ENCODE data around the gene CASS4.

CASS4 gene

DNA sequence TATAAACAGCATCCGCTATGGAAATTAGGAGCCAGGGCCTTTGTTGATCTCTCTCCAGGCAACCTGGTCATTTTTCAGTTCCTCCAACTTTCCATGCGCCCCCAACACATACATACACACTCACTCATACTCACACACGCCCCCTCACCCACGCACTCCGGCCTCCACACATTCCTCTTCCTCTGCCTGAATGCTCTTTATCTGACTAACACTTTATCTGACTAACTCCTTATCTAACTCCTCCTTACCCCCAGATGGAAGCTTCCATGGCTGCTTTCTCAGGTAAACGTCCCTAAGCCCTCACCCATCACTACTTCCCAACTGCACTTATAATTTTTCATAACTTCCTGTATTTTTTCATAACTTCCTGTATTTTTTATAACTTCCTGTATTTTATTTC, 17.4 kb downstream of the CASS4 start:
- H3K27ac ChIP-seq = no peak overlapping the region
- TF ChIP-seq, protein P1, sequence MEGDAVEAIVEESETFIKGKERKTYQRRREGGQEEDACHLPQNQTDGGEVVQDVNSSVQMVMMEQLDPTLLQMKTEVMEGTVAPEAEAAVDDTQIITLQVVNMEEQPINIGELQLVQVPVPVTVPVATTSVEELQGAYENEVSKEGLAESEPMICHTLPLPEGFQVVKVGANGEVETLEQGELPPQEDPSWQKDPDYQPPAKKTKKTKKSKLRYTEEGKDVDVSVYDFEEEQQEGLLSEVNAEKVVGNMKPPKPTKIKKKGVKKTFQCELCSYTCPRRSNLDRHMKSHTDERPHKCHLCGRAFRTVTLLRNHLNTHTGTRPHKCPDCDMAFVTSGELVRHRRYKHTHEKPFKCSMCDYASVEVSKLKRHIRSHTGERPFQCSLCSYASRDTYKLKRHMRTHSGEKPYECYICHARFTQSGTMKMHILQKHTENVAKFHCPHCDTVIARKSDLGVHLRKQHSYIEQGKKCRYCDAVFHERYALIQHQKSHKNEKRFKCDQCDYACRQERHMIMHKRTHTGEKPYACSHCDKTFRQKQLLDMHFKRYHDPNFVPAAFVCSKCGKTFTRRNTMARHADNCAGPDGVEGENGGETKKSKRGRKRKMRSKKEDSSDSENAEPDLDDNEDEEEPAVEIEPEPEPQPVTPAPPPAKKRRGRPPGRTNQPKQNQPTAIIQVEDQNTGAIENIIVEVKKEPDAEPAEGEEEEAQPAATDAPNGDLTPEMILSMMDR (IDR thresholded peaks at IDR 0.05) = no peak
- TF ChIP-seq ZFX (IDR thresholded peaks at IDR 0.05; ENCODE audit: borderline replicate concordance) = no peak

DNA sequence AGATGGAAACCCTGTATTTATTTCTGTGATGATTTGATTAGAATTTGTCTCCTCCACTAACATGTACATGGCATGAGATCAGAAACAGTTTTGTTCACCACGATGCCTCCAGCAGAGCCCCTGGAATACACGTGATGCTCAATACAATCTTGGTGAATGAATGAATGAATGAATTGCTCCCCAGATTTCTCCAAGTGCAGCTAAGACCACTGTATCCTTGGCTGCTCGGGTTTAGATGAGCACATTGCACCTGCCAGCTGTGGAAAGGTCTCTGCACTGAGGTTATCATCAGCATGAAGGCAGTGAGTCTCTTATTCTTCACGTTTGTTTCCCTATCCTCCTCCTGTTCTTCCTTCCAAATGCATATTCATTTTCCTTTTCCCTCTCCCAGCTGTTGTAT, 17.9 kb downstream of the CASS4 start:
- no peak overlapping the region for H3K27ac ChIP-seq
- no peak for TF ChIP-seq ZFX (IDR thresholded peaks at IDR 0.05; ENCODE audit: borderline replicate concordance)
- TF ChIP-seq, protein P1 (IDR thresholded peaks at IDR 0.05) = no peak

DNA sequence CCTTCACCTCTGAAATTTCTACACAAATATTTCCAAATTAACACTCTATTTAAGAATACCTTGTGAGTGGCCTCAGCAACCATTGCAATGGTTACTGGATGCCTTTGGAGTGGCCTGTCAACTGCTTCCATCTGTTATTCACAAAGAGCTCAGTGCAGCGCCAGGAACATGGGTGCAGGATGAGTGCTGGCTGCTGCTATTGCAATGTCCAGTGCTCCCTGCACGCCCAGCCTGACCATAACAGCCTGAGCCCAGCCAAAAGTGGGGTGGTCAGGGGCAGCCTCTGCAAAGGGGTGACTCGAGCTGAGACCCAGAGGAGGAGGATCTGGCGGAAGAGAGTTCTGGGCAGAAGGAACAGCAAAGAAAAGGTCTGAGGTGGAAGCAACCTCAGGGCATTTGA, 18.4 kb downstream of the CASS4 start:
- no peak overlapping the region for H3K27ac ChIP-seq
- TF ChIP-seq, protein P1 (IDR thresholded peaks at IDR 0.05) = no peak
- no peak for TF ChIP-seq ZFX (IDR thresholded peaks at IDR 0.05; ENCODE audit: borderline replicate concordance)

DNA sequence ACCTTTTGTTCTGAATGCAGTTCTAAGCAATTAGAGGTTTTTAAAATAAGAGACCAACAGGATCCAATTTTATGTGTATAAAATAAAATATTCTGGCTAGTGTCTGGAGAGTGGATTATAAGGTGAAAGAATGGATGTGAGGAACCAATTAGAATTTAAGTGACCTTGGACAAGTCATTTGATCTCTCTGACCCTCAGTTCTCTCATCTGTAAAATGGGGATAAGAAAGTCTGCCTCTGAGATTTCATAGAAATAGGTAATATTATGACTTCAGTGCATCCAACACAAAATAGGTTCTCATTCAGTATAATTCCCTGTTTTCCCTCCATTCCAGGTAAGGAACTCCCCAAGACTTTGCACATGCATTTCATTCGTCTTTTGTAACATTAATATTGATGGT, 18.9 kb downstream of the CASS4 start:
- TF ChIP-seq ZFX (IDR thresholded peaks at IDR 0.05; ENCODE audit: borderline replicate concordance) = no peak
- TF ChIP-seq, protein P1 (IDR thresholded peaks at IDR 0.05) = no peak
- H3K27ac ChIP-seq = no peak overlapping the region

DNA sequence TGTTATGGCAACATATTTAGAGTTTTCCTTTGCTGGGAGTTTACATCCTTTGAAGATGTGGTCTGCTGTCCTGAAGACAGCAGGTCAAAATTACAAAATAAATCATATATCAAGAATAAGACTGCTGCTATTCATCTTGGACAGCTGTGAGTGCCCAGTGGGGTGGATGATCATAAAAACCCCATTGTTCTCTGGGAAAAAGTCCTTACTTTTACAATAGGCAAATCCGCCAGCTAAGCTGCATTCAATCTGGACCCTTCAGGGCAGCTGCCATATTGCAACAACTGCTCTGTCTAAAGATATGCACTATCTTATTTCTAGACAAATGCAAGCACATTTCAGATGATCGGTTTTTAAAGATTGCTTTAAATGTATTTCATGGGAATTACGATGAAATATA, 19.4 kb downstream of the CASS4 start:
- H3K27ac ChIP-seq = no peak overlapping the region
- no peak for TF ChIP-seq ZFX (IDR thresholded peaks at IDR 0.05; ENCODE audit: borderline replicate concordance)
- TF ChIP-seq, protein P1 (IDR thresholded peaks at IDR 0.05) = no peak

DNA sequence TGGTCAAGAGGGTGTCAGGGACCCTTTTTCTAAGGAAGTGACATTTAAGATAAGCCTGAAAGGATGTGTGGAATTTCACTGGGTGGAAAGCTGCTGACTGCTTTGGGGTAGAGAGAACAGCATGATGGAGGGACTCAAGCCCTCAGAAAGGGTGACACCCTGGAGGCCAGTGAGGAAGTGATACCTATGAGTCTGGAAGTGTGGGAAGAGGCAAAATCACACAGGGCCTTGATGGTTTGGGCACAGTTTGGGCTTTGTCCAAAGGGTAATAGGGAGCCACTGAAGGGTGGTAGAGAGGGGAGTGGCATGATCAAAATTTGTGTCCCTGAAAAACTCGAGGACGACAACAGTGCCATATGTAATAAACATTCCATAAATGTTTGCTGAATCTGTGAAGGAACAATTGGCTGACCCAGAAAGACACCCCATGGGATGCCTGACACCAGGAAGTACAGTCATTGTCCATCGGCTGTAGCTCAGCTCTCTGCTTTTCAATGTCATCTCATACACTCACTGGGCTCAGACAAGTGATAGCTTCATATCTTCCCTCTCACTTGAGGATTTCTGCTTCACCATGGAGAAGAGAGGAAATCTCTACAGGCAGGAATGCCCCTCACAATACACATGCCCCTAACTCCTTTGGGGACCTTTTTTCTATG, 21.3 kb downstream of the CASS4 start:
- TF ChIP-seq, protein P1 (IDR thresholded peaks at IDR 0.05) = no peak
- TF ChIP-seq ZFX (IDR thresholded peaks at IDR 0.05; ENCODE audit: borderline replicate concordance) = no peak
- no peak overlapping the region for H3K27ac ChIP-seq

DNA sequence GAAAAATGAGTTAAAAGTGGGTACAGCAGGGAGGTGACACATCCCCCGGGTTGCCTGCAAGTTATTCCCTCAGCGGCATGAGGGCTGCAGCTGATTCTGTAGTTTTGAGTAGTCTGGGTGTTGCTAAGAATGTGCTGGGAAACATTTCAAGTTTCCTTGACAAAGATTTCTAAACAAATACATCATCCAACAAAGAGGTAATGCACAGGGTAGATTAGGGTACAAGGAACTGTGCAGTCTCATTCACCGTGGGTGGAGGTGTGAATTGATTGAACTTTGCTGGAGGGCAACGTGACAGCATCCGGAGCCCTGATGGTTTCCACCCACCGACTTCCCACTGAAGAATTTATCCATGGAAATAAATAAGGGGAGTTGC, 21.8 kb downstream of the CASS4 start:
- TF ChIP-seq ZFX (IDR thresholded peaks at IDR 0.05; ENCODE audit: borderline replicate concordance) = no peak
- TF ChIP-seq, protein P1 (IDR thresholded peaks at IDR 0.05) = no peak
- no peak overlapping the region for H3K27ac ChIP-seq

All from 22Rv1 (cell line).